K562 (cell line): Measurements from ENCODE around the gene SMIM36.

Source experiments
- BACH1 ChIP-seq: fragments of 200-800 bp; sonication (Bioruptor generic); IDR thresholded peaks from 2 replicates; pipeline ENCODE4 v1.6.1; 2016; ENCODE audit warnings: missing genetic modification characterization, missing compliant biosample characterization
- CBX1 ChIP-seq: sonication (generic); IDR thresholded peaks from 2 replicates; pipeline ENCODE4 v1.6.1; 2016; ENCODE audit warnings: antibody characterized with exemption, low read depth, mild to moderate bottlenecking
- CTCF ChIP-seq, 3 experiments: IDR thresholded peaks in 2 of 3; conservative IDR thresholded peaks in 1 of 3; 2 replicates each; pipeline ENCODE4 v1.5.1; 2011 to 2012; ENCODE audit warnings: low read length in 3 of 3, mild to moderate bottlenecking in 3 of 3, control low read depth in 2 of 3, improper control_type of control experiment in 1 of 3, inconsistent platforms in 1 of 3, low read depth in 1 of 3, mixed read lengths in 1 of 3, moderate library complexity in 1 of 3; ENCODE audit not compliant: insufficient read depth in 2 of 3
- MAFG ChIP-seq: fragments of 450-650 bp; conservative IDR thresholded peaks from 2 replicates; pipeline ENCODE4 v1.6.1; 2016; ENCODE audit warnings: missing genetic modification characterization, missing compliant biosample characterization
- NFIX ChIP-seq: fragments of 250-450 bp; sonication (Bioruptor Pico); IDR thresholded peaks from 2 replicates; pipeline ENCODE4 v1.4.0; 2020; ENCODE audit warnings: low read depth, mild to moderate bottlenecking, moderate library complexity
- POLR2AphosphoS2 ChIP-seq: IDR thresholded peaks from 2 replicates; pipeline ENCODE4 v1.6.1; 2012; ENCODE audit warnings: low read length, improper control_type of control experiment
- POLR2AphosphoS5 ChIP-seq: IDR thresholded peaks from 2 replicates; pipeline ENCODE4 v1.6.1; 2011; ENCODE audit warnings: mild to moderate bottlenecking, low read depth, low read length, moderate library complexity; ENCODE audit not compliant: control insufficient read depth, insufficient read depth
- PYGO2 ChIP-seq: fragments of 450-650 bp; IDR thresholded peaks from 2 replicates; pipeline ENCODE4 v1.6.1; 2016; ENCODE audit warnings: mild to moderate bottlenecking, missing genetic modification characterization, moderate library complexity, missing compliant biosample characterization
- SIN3A ChIP-seq, 2 experiments: fragments of 150-350 bp in 1 of 2; IDR thresholded peaks; 2 replicates each; pipeline ENCODE4 v1.6.1; 2011 to 2016; ENCODE audit warnings: borderline replicate concordance in 2 of 2, low read depth in 2 of 2, low read length in 2 of 2, mild to moderate bottlenecking in 2 of 2, moderate library complexity in 2 of 2; ENCODE audit not compliant: control insufficient read depth in 1 of 2
- SP1 ChIP-seq: sonication (generic); formaldehyde crosslinking; IDR thresholded peaks from 2 replicates; pipeline ENCODE4 v1.8.1; 2022; ENCODE audit warnings: mild to moderate bottlenecking, missing genetic modification reagents
- TRIM28 ChIP-seq: fragments of 450-650 bp; IDR thresholded peaks from 2 replicates; pipeline ENCODE4 v1.6.1; 2017
- ZBTB43 ChIP-seq: sonication (generic); formaldehyde crosslinking; IDR thresholded peaks from 2 replicates; pipeline ENCODE4 v1.8.0; 2023; ENCODE audit warnings: mild to moderate bottlenecking, missing genetic modification reagents
- TF ChIP-seq, protein P1 (sequence below): sonication (generic); formaldehyde crosslinking; IDR thresholded peaks from 2 replicates; pipeline ENCODE4 v1.8.0; 2022; ENCODE audit warnings: mild to moderate bottlenecking, low read depth, missing genetic modification reagents

DNA sequence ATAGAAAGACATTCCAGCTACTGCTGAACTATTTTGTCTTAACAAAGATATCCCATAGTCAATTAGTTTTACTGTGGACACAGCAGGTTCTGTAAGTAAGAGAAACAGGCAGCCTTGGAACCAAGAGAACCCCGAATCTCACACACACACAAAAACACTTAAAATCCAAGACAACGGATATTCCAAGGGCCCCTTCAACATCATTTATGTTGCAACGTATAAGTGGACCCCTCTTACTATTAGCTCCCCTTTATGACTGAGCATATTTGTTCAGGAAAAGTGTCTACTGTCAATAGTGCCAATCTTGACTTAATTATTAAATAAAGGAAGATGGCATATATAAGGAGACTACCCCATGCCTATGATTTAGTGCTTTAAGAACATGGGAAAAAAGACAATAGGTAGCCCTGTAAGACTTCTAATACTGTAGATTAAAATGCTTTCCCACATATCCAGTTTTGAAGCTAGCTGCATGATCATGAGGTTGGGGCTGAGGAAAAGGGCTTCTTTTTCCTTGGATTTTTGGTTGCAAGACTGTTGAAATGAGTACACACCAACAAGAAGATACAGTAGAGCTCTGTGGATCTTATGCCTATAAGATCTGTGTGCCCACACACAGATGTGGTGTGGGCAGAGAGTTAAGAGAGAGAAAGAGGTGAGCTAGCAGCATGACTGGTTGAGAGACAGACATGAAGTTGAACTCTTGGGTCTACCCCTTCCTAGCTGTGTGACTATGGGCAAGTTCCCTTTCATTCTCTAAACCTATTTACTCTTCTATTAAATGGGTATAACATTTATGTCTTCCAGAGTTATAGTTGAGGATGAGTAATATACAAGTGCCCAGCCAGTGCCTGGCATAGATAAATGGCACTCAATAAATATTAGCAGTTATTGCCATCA lies 92.6 kb downstream of the SMIM36 start:
- TF ChIP-seq CBX1 = no peak
- no peak for TF ChIP-seq PYGO2
- no peak for TF ChIP-seq SIN3A (IDR thresholded peaks at IDR 0.05; ENCODE audit: borderline replicate concordance in 2 of 2, control insufficient read depth in 1 of 2, low read depth in 2 of 2, low read length in 2 of 2)
- TF ChIP-seq TRIM28 = no peak
- TF ChIP-seq MAFG (tag) = no peak
- TF ChIP-seq SP1 (CRISPR knock-in tag) = no peak
- no peak for TF ChIP-seq BACH1 (tag)
- TF ChIP-seq, protein P1, sequence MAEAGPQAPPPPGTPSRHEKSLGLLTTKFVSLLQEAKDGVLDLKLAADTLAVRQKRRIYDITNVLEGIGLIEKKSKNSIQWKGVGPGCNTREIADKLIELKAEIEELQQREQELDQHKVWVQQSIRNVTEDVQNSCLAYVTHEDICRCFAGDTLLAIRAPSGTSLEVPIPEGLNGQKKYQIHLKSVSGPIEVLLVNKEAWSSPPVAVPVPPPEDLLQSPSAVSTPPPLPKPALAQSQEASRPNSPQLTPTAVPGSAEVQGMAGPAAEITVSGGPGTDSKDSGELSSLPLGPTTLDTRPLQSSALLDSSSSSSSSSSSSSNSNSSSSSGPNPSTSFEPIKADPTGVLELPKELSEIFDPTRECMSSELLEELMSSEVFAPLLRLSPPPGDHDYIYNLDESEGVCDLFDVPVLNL = no peak
- no peak for TF ChIP-seq ZBTB43
- no peak for TF ChIP-seq CTCF (IDR thresholded peaks at IDR 0.05 in 2 of 3, conservative IDR thresholded peaks at IDR 0.05 in 1 of 3; ENCODE audit: insufficient read depth in 2 of 3, low read depth in 1 of 3, low read length in 3 of 3)
- no peak for TF ChIP-seq POLR2AphosphoS2
- no peak for TF ChIP-seq POLR2AphosphoS5
- TF ChIP-seq NFIX (CRISPR knock-in tag) = no peak
